SK-N-SH (cell line): ENCODE results near the gene KLF16. TPM values are rescaled to one million over a fixed set of nuclear protein-coding genes. Genes with fewer than 3 reads are reported as not detected.

Source experiments
- CTCF ChIA-PET: fragments of 300-600, 350-600 bp; formaldehyde crosslinking; extraction: SDS; loops from one replicate; lab custom pipeline; 2021; lab: Yijun Ruan, JAX
- POLR2A ChIA-PET: fragments of 350-600 bp; sonication (Branson Sonifier 250); formaldehyde crosslinking; extraction: SDS; loops from one replicate; lab custom pipeline; 2020; ENCODE audit warnings: antibody characterized with exemption, inconsistent platforms; lab: Yijun Ruan, JAX
- DNase-seq: peaks from one replicate; pipeline ENCODE4 v3.0.0; 2012
- H2AFZ ChIP-seq: fragments of 200-600 bp; sonication (generic); 2 replicates; pipeline ENCODE4 v1.8.1; 2016; ENCODE audit warnings: antibody characterized with exemption, mild to moderate bottlenecking, low read depth
- H3F3A ChIP-seq: fragments of 200-600 bp; sonication (generic); replicated peaks from 2 replicates; pipeline ENCODE3; 2016; ENCODE audit warnings: antibody characterized with exemption, mild to moderate bottlenecking; ENCODE audit not compliant: insufficient read depth
- H3K27ac ChIP-seq, 2 experiments: fragments of 200-500 bp in 1 of 2; fragments of 200-600 bp in 1 of 2; sonication (Bioruptor generic) in 1 of 2; sonication (generic), shearing (Covaris generic) in 1 of 2; 2 replicates each; pipeline versions ENCODE4 v1.5.1 to v1.6.1; 2014 to 2016; ENCODE audit warnings: low read depth in 2 of 2, inconsistent platforms in 1 of 2, low read length in 1 of 2, mild to moderate bottlenecking in 1 of 2, mixed read lengths in 1 of 2
- H3K27me3 ChIP-seq: fragments of 200-600 bp; sonication (generic), shearing (Covaris generic); 2 replicates; pipeline ENCODE4 v1.6.1; 2016; ENCODE audit warnings: mixed run types; ENCODE audit not compliant: insufficient read depth
- H3K36me3 ChIP-seq, 2 experiments: fragments of 200-500 bp in 1 of 2; fragments of 200-600 bp in 1 of 2; sonication (Bioruptor generic) in 1 of 2; sonication (generic) in 1 of 2; replicated peaks in 1 of 2; 2 replicates each; pipeline versions ENCODE3 to v1.5.1; 2014 to 2016; ENCODE audit warnings: low read length in 1 of 2, mild to moderate bottlenecking in 1 of 2; ENCODE audit not compliant: insufficient read depth in 2 of 2, control insufficient read depth in 1 of 2
- H3K4me1 ChIP-seq, 2 experiments: fragments of 200-500 bp in 1 of 2; fragments of 200-600 bp in 1 of 2; sonication (Bioruptor generic) in 1 of 2; sonication (generic), shearing (Covaris generic) in 1 of 2; 2 replicates each; pipeline versions ENCODE4 v1.5.1 to v1.6.1; 2014 to 2016; ENCODE audit warnings: low read depth in 1 of 2, low read length in 1 of 2, mixed run types in 1 of 2; ENCODE audit not compliant: insufficient read depth in 2 of 2, control insufficient read depth in 1 of 2
- H3K4me2 ChIP-seq: fragments of 200-600 bp; sonication (generic), shearing (Covaris generic); 2 replicates; pipeline ENCODE4 v1.6.1; 2017; ENCODE audit warnings: mixed run types
- H3K4me3 ChIP-seq, 2 experiments: fragments of 200-500 bp in 1 of 2; fragments of 200-600 bp in 1 of 2; sonication (Bioruptor generic) in 1 of 2; sonication (generic), shearing (Covaris generic) in 1 of 2; 2 replicates each; pipeline versions ENCODE4 v1.5.1 to v1.8.1; 2014 to 2016; ENCODE audit warnings: low read depth in 2 of 2, inconsistent platforms in 1 of 2, low read length in 1 of 2, mild to moderate bottlenecking in 1 of 2, mixed read lengths in 1 of 2, moderate library complexity in 1 of 2
- H3K79me2 ChIP-seq: fragments of 200-600 bp; sonication (generic); 2 replicates; pipeline ENCODE4 v1.8.1; 2017; ENCODE audit warnings: mild to moderate bottlenecking; ENCODE audit not compliant: insufficient read depth
- H3K9ac ChIP-seq: fragments of 200-600 bp; sonication (generic); 2 replicates; pipeline ENCODE4 v1.6.1; 2017; ENCODE audit warnings: mixed run types
- H3K9me2 ChIP-seq: fragments of 200-600 bp; sonication (generic); 2 replicates; pipeline ENCODE4 v1.6.1; 2017; ENCODE audit warnings: mixed run types
- H3K9me3 ChIP-seq: fragments of 200-600 bp; sonication (generic); 2 replicates; pipeline ENCODE4 v1.6.1; 2017; ENCODE audit warnings: mixed run types, mild to moderate bottlenecking, moderate library complexity
- H4K20me1 ChIP-seq: fragments of 200-600 bp; sonication (generic); 2 replicates; pipeline ENCODE4 v1.6.1; 2017; ENCODE audit warnings: mild to moderate bottlenecking, mixed run types; ENCODE audit not compliant: insufficient read depth
- CTCF ChIP-seq: fragments of 200-600 bp; sonication (generic); IDR thresholded peaks from 2 replicates; pipeline ENCODE4 v1.6.1; 2017; ENCODE audit warnings: antibody characterized with exemption, mild to moderate bottlenecking, moderate library complexity
- ELF1 ChIP-seq: IDR thresholded peaks from 2 replicates; pipeline ENCODE4 v1.4.0; 2012
- EP300 ChIP-seq, 2 experiments: IDR thresholded peaks; 2 replicates each; pipeline versions ENCODE4 v1.4.0 to v1.6.1; 2012; ENCODE audit warnings: borderline replicate concordance in 1 of 2, low read depth in 1 of 2, low read length in 1 of 2
- FOSL2 ChIP-seq: IDR thresholded peaks from 2 replicates; pipeline ENCODE4 v1.4.0; 2012; ENCODE audit warnings: low read depth, mild to moderate bottlenecking, moderate library complexity, borderline replicate concordance
- GABPA ChIP-seq: IDR thresholded peaks from 2 replicates; pipeline ENCODE4 v1.4.0; 2012; ENCODE audit warnings: low read depth, mild to moderate bottlenecking
- GATA2 ChIP-seq: sonication (generic); formaldehyde crosslinking; IDR thresholded peaks from 2 replicates; pipeline ENCODE4 v1.5.0; 2020; ENCODE audit warnings: mild to moderate bottlenecking, missing genetic modification reagents
- JUND ChIP-seq: IDR thresholded peaks from 2 replicates; pipeline ENCODE4 v1.4.0; 2012
- MEF2A ChIP-seq: IDR thresholded peaks from 2 replicates; pipeline ENCODE4 v1.4.0; 2012; ENCODE audit warnings: low read depth, borderline replicate concordance
- MXI1 ChIP-seq: IDR thresholded peaks from 2 replicates; pipeline ENCODE4 v1.6.1; 2012; ENCODE audit warnings: mild to moderate bottlenecking, low read depth, low read length, improper control_type of control experiment
- NFIC ChIP-seq: IDR thresholded peaks from 2 replicates; pipeline ENCODE4 v1.4.0; 2012; ENCODE audit warnings: borderline replicate concordance
- PBX3 ChIP-seq: IDR thresholded peaks from 2 replicates; pipeline ENCODE4; 2012
- POLR2AphosphoS5 ChIP-seq: IDR thresholded peaks from 2 replicates; pipeline ENCODE4 v1.6.1; 2012; ENCODE audit warnings: low read depth, low read length
- RAD21 ChIP-seq: IDR thresholded peaks from 2 replicates; pipeline ENCODE4 v1.6.1; 2012; ENCODE audit warnings: mild to moderate bottlenecking, low read length
- RCOR1 ChIP-seq: fragments of 150-350 bp; IDR thresholded peaks from 2 replicates; pipeline ENCODE4 v1.6.1; 2017; ENCODE audit warnings: antibody characterized with exemption, low read length
- RFX5 ChIP-seq: IDR thresholded peaks from 2 replicates; pipeline ENCODE4 v1.6.1; 2012; ENCODE audit warnings: mild to moderate bottlenecking, improper control_type of control experiment, low read length
- SMC3 ChIP-seq: IDR thresholded peaks from 2 replicates; pipeline ENCODE4 v1.6.1; 2012; ENCODE audit warnings: low read depth, low read length, improper control_type of control experiment
- TCF12 ChIP-seq: IDR thresholded peaks from 2 replicates; pipeline ENCODE4 v1.4.0; 2012
- USF1 ChIP-seq: IDR thresholded peaks from 2 replicates; pipeline ENCODE4 v1.4.0; 2012; ENCODE audit warnings: low read depth, borderline replicate concordance
- USF2 ChIP-seq: fragments of 150-350 bp; IDR thresholded peaks from 2 replicates; pipeline ENCODE4 v1.6.1; 2017; ENCODE audit warnings: antibody characterized with exemption, low read length, low read depth, borderline replicate concordance
- YY1 ChIP-seq: IDR thresholded peaks from 2 replicates; pipeline ENCODE4 v1.4.0; 2012; ENCODE audit warnings: low read depth, mild to moderate bottlenecking
- WGBS: methylation state at CpG from one replicate; pipeline ENCODE4 v1.1.6; 2017; ENCODE audit warnings: low lambda C conversion rate; 5-methylcytosine and 5-hydroxymethylcytosine counted together
- polyA plus RNA-seq, 3 experiments: library from polyadenylated mRNA; depleted of rRNA; stranded (reverse); fragments of >200 nt; gene quantifications; 2 replicates each; pipeline ENCODE4 v1.2.3, GENCODE V29; 2012
- TF ChIP-seq, protein P1 (sequence below): IDR thresholded peaks from 2 replicates; pipeline ENCODE4 v1.4.0; 2012; ENCODE audit warnings: low read depth

Gene KLF16
- polyA plus RNA-seq, 1 of the 3 experiments (the other 2 are of a cell fraction), result 16.1 TPM

GRCh38 chr19:1873524-1874473 is 10.4 kb upstream of the KLF16 start:
- POLR2A ChIA-PET, result no interaction called here

GRCh38 chr19:1872807-1873523 is 9.6 kb upstream of the KLF16 start:
- Histone ChIP-seq H3K9me2 (no peaks in the 10 kb centered on the region), H3K4me3 (peak overlapping the region; percentile 83 to 91; a peak in 3 of 4 replicates), H3K9ac (peak overlapping the region; percentile 80; the same call in 1 of the 2 replicates), H3F3A (peaks cover 25% of the 10 kb centered on the region), H3K36me3 (peaks cover 3 to 9% of the 10 kb centered on the region in 2 experiments), H4K20me1 (peaks cover 12% of the 10 kb centered on the region), H3K27me3 (no peaks in the 10 kb centered on the region), H3K9me3 (no peaks in the 10 kb centered on the region), H3K27ac (peak overlapping the region in 1 of 2 experiments; percentile 87; a peak in 2 of 4 replicates), H3K4me2 (peak overlapping the region; percentile 84), H3K4me1 (peaks cover 16 to 26% of the 10 kb centered on the region in 2 experiments), H2AFZ (no peak overlapping the region), H3K79me2 (peaks cover 74% of the 10 kb centered on the region)
- TF ChIP-seq RCOR1 (no peak), SMC3 (no peak), RFX5 (no peak), MEF2A (no peak), JUND (no peak), CTCF (no peak), RAD21 (no peak), NFIC (no peak), GATA2 (CRISPR knock-in tag) (no peak), YY1 (no peak), POLR2AphosphoS5 (no peak), GABPA (no peak), EP300 (IDR thresholded peaks at IDR 0.05; ENCODE audit: borderline replicate concordance in 1 of 2, low read depth in 1 of 2, low read length in 1 of 2) (no peak), USF1 (no peak), ELF1 (no peak), USF2 (no peak), PBX3 (no peak)
- TF ChIP-seq, protein P1, sequence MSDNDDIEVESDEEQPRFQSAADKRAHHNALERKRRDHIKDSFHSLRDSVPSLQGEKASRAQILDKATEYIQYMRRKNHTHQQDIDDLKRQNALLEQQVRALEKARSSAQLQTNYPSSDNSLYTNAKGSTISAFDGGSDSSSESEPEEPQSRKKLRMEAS, result no peak
- no peak for DNase-seq
- ChIA-PET POLR2A (no interaction called here), CTCF (interaction anchor here (0.9 to 1.1 kb wide), 2 partner anchors 35 to 196 kb away, joined by 3 read pairs; no protein-coding TSS in a partner anchor)
- WGBS, result 100% methylated on average over 7 of the region's 25 CpGs

More at GRCh38 chr19:1873524-1874473, 10.4 kb upstream of the KLF16 start:
- H3K9ac ChIP-seq, result peak overlapping the region; percentile 80
- H4K20me1 ChIP-seq, result peaks cover 12% of the 10 kb centered on the region
- H3K4me1 ChIP-seq, result peaks cover 16 to 26% of the 10 kb centered on the region in 2 experiments
- H3K27me3 ChIP-seq, result no peaks in the 10 kb centered on the region
- no peak for TF ChIP-seq FOSL2
- no peak for TF ChIP-seq TCF12
- TF ChIP-seq NFIC, result peak; percentile 37; the same call in 1 of the 2 replicates
- TF ChIP-seq MXI1, result peak; percentile 4; the same call in 1 of the 2 replicates
- peak overlapping the region; percentile 84 for H3K4me2 ChIP-seq
- peaks cover 3 to 9% of the 10 kb centered on the region in 2 experiments for H3K36me3 ChIP-seq
- CTCF ChIA-PET, result interaction anchor here (1.1 to 1.5 kb wide), 3 partner anchors 9 to 36 kb away, joined by 3 to 7 read pairs (median 4); no protein-coding TSS in a partner anchor
- H3K27ac ChIP-seq, result peak overlapping the region; percentile 78 to 87
- DNase-seq, result peak; percentile 75
- H3K79me2 ChIP-seq, result peaks cover 70% of the 10 kb centered on the region
- no peaks in the 10 kb centered on the region for H3K9me2 ChIP-seq
- peaks cover 21% of the 10 kb centered on the region for H3F3A ChIP-seq
- 29% methylated on average over 24 of the region's 29 CpGs for WGBS
- no peak overlapping the region for H2AFZ ChIP-seq
- H3K4me3 ChIP-seq, result peak overlapping the region; percentile 83 to 91
- no peaks in the 10 kb centered on the region for H3K9me3 ChIP-seq
